VCaP (cell line): ENCODE measurements around the gene UBE2F.
"Not testable (repeated sequence)": the region's sequence is repeated elsewhere in the genome, so short reads cannot be mapped to it uniquely, and the experiment has no call there.

Experiments used
- H3K27ac ChIP-seq: fragments of 450-650 bp; 2 replicates; pipeline ENCODE4 v1.5.1; 2017
- CTCF ChIP-seq: fragments of 450-650 bp; conservative IDR thresholded peaks from 2 replicates; pipeline ENCODE4 v1.5.1; 2017; ENCODE audit warnings: mild to moderate bottlenecking, moderate library complexity

The UBE2F gene

DNA sequence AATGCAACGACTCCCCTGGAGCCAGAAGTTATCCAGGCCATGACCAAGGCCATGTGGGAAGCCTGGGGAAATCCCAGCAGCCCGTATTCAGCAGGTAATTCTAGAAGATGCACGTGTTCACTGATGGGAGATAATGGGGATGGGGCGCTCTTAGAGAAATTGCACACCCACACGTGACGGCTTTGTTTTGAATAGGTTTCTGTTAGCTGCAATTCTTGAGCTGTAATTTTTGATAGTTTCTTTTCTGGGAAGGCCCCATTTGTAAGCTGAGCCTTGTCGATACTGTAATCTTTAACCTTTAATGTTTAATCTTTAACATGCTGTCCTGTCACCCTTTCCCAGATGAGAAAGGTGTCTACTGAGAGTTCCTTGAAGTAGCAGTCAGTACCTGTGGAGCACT lies 97.6 kb downstream of the UBE2F start:
- no peak for TF ChIP-seq CTCF
- no peak overlapping the region for H3K27ac ChIP-seq

GRCh38 chr2:238065071-238065846 lies 98.4 kb downstream of the UBE2F start:
- TF ChIP-seq CTCF, result no peak
- H3K27ac ChIP-seq, result no peak overlapping the region

GRCh38 chr2:238066218-238066617 lies 99.4 kb downstream of the UBE2F start:
- H3K27ac ChIP-seq, result no peak overlapping the region
- TF ChIP-seq CTCF, result no peak

DNA sequence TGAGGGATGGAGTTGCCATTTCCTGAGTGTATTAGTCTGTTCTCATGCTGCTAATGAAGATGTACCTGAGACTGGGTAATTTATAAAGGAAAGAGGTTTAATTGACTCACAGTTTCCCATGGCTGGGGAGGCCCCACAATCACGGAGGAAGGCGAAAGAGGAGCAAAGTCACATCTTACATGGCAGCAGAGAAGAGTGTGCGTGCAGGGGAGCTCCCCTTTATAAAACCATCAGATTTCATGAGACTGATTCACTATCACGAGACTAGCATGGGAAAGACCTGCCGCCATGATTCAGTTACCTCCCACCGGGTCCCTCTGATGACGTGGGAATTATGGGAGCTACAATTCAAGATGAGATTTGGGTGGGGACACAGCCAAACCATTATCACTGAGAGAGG lies 99.9 kb downstream of the UBE2F start:
- not testable (repeated sequence) for H3K27ac ChIP-seq

GRCh38 chr2:238067939-238068338 lies 101.1 kb downstream of the UBE2F start:
- H3K27ac ChIP-seq, result no peak overlapping the region
- TF ChIP-seq CTCF, result no peak

DNA sequence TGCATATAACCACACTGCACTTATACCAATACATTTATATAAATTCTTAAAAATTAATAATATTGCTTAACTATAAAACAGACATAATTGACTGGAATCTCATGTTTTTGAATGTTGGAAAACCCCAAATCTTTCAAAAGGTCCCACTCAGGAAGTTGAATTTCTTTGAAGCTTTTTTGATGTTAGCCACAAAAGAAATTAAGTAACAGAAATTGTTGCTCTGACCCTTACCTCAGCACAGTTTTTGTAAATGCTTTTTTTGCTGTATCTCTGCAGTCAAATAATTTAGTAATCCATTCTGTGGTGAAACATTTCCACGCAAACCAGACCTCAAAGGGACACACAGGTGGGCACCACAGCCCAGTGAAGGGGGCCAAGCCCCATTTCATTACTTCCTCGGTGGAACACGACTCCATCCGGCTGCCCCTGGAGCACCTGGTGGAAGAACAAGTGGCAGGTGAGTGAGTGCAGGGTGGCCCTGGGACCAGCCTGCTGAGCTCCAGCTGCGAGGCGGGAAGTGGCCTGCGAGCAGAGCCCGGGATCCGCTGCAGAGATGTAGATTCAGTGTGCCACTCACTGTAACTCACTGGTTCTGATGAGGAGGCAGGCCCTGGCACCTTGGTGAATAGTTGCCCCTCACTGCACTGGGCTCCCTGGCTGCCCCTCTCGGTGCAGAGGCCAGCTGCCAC lies 102.4 kb downstream of the UBE2F start:
- H3K27ac ChIP-seq, result no peak overlapping the region
- no peak for TF ChIP-seq CTCF

GRCh38 chr2:238069877-238070276 lies 103.1 kb downstream of the UBE2F start:
- H3K27ac ChIP-seq, result no peak overlapping the region
- TF ChIP-seq CTCF, result no peak

GRCh38 chr2:238075397-238075796 lies 108.6 kb downstream of the UBE2F start:
- TF ChIP-seq CTCF, result no peak
- no peak overlapping the region for H3K27ac ChIP-seq
